ENCODE measurements around the gene NGDN. TPM values are rescaled to one million over a fixed set of nuclear protein-coding genes. Genes with fewer than 3 reads are reported as not detected.

The NGDN gene
- total and polyA plus RNA-seq, 2 experiments from 2014 or later = 47.2 to 47.6 TPM

GRCh38 chr14:23481362-23481970 is 12.0 kb downstream of the NGDN start:
- Histone ChIP-seq H3K9me2 (replicated peaks; ENCODE audit: insufficient read depth) (no peaks in the 10 kb centered on the region), H3K4me2 (no peak overlapping the region), H3K27ac (no peak overlapping the region), H3K4me1 (ENCODE audit: insufficient read depth) (peaks cover 5% of the 10 kb centered on the region), H3K4me3 (no peak overlapping the region), H4K20me1 (ENCODE audit: insufficient read depth, poor library complexity, severe bottlenecking) (no peaks in the 10 kb centered on the region), H3K27me3 (no peaks in the 10 kb centered on the region), H2AFZ (no peak overlapping the region), H3K36me3 (replicated peaks; ENCODE audit: insufficient read depth, low read depth) (no peaks in the 10 kb centered on the region), H3K9me3 (ENCODE audit: low read depth) (no peaks in the 10 kb centered on the region), H3K79me2 (no peaks in the 10 kb centered on the region)
- peak; percentile 36 for DNase-seq (ENCODE audit: low spot score)
- TF ChIP-seq EZH2 (IDR thresholded peaks at IDR 0.05; ENCODE audit: borderline replicate concordance) (no peak), CTCF (IDR thresholded peaks at IDR 0.05; ENCODE audit: poor library complexity) (no peak), EZH2phosphoT487 (IDR thresholded peaks at IDR 0.05; ENCODE audit: low read depth, severe bottlenecking, unreplicated experiment) (no peak)
- 75% methylated on average over 3 of the region's 3 CpGs for WGBS (ENCODE audit: low lambda C conversion rate, missing lambda C conversion rate)

- 71% methylated on average over 7 of the region's 7 CpGs for WGBS (ENCODE audit: low lambda C conversion rate, missing lambda C conversion rate)
- no peak overlapping the region for H3K4me3 ChIP-seq
- no peaks in the 10 kb centered on the region for H3K27me3 ChIP-seq
- H3K27ac ChIP-seq = no peak overlapping the region
- no peaks in the 10 kb centered on the region for H3K36me3 ChIP-seq (replicated peaks; ENCODE audit: insufficient read depth, low read depth)
- H4K20me1 ChIP-seq (ENCODE audit: insufficient read depth, poor library complexity, severe bottlenecking) = no peaks in the 10 kb centered on the region
- no peaks in the 10 kb centered on the region for H3K79me2 ChIP-seq
- TF ChIP-seq EZH2 (IDR thresholded peaks at IDR 0.05; ENCODE audit: borderline replicate concordance) = no peak
- no peak for TF ChIP-seq EZH2phosphoT487 (IDR thresholded peaks at IDR 0.05; ENCODE audit: low read depth, severe bottlenecking, unreplicated experiment)
- TF ChIP-seq CTCF (IDR thresholded peaks at IDR 0.05; ENCODE audit: poor library complexity) = no peak
- no peak overlapping the region for H2AFZ ChIP-seq
- H3K9me2 ChIP-seq (replicated peaks; ENCODE audit: insufficient read depth) = no peaks in the 10 kb centered on the region
- H3K9me3 ChIP-seq (ENCODE audit: low read depth) = no peaks in the 10 kb centered on the region
- H3K4me1 ChIP-seq (ENCODE audit: insufficient read depth) = peaks cover 5% of the 10 kb centered on the region
- H3K4me2 ChIP-seq = no peak overlapping the region
- DNase-seq (ENCODE audit: low spot score) = no peak
Measured at GRCh38 chr14:23481979-23482822, 12.7 kb downstream of the NGDN start.

DNA sequence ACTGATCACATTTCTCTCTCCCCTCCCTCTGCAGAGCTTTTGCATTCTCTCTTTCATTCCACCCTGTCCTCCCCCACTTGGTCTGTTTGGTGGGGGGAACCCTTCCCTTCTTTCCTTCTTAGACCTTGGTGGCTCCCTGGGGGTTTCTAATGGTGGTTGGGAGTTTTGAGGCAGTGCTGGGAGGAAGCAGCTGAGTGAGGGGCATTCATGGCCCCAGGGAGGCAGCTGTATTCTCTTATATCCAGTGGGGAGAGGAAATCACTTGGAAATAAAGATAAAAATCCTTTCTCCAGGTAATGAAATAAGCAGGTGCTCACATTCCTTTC is 13.3 kb downstream of the NGDN start:
- Histone ChIP-seq H3K4me1 (ENCODE audit: insufficient read depth) (peaks cover 5% of the 10 kb centered on the region), H3K27me3 (no peaks in the 10 kb centered on the region), H2AFZ (no peak overlapping the region), H4K20me1 (ENCODE audit: insufficient read depth, poor library complexity, severe bottlenecking) (no peaks in the 10 kb centered on the region), H3K4me2 (no peak overlapping the region), H3K79me2 (no peaks in the 10 kb centered on the region), H3K4me3 (no peak overlapping the region), H3K36me3 (replicated peaks; ENCODE audit: insufficient read depth, low read depth) (no peaks in the 10 kb centered on the region), H3K9me3 (ENCODE audit: low read depth) (no peaks in the 10 kb centered on the region), H3K27ac (no peak overlapping the region), H3K9me2 (replicated peaks; ENCODE audit: insufficient read depth) (no peaks in the 10 kb centered on the region)
- TF ChIP-seq EZH2phosphoT487 (IDR thresholded peaks at IDR 0.05; ENCODE audit: low read depth, severe bottlenecking, unreplicated experiment) = no peak
- TF ChIP-seq EZH2 (IDR thresholded peaks at IDR 0.05; ENCODE audit: borderline replicate concordance) = no peak
- no peak for TF ChIP-seq CTCF (IDR thresholded peaks at IDR 0.05; ENCODE audit: poor library complexity)
- DNase-seq (ENCODE audit: low spot score) = no peak
